GM20431 (cell line): ENCODE results near the gene L3MBTL4.

ENCODE experiments used
- in situ Hi-C: fragments of 300-500 bp; cut with MseI, MboI; formaldehyde crosslinking; loops from one replicate; pipeline ENCODE4 v1.15.0; 2020; ENCODE audit warnings: low sequenced_read_pairs; ENCODE audit not compliant: unreplicated experiment

The L3MBTL4 gene

DNA sequence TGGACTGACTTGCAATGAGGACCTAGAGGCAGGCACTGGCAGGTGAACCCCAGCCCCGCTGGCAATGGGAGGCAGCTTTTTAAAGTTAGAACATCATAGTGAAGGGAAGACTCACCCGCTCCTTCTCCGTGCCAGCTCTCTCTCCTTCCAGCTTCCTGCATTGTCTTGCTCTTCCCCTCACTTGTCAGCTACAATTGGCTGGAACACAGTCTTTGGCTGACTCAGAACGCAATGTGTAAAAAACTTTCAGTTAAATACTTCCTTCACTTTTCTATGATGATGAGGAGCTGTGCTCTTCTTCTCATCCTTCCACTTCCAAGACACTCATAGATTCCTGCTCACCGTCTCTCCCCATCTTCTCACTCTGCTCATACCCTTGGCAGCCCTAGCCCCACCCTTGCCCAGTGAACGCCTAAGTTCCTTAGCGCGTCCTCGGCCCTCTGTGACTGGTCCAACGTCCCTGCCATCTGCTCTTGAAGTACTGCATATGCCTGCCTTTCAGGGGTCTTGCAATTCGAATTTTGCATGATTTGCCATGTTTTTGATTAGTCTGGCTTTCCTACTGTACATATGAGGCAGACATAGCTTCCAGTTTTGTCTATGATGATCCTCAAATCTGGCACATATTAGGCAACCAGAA is 401.4 kb downstream of the L3MBTL4 start:
- in situ Hi-C loops, result no loop called here

DNA sequence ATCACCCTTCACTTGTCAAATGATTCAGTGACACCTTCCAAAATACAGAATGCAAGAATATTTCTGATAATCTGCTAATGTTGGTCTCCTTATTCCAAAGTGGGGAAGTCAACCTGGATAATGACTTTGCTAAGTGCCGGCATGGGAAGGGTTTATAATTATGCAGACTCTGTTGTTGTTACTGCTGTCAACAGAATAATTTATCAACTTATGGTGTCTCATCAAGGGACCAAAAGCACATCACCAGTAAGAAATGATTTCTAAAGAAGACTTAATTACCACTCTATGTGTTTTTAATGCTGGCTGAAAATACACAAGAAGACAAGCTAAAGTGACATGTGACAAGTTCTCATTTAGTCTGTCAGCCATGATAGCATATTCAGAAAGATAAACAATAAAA is 403.8 kb downstream of the L3MBTL4 start:
- in situ Hi-C loops, result no loop called here

DNA sequence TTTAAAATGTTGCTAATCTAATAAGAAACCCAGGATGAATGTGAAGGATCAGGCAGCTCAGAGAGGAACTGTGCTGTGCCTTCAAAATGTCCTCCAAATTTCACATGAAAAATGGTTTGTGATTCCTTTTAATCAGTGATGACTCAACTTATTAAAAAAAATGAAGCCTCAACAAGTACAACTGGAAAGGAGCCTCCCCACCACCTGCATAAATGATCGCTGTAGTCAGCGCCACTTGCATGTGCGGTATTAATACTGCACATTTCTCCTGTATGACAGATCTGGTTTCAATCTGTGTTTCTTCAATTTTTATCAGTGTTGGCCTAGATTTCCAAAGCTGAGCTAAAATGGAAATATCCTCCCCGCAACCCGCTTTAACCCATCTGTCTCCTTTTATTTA is 404.4 kb downstream of the L3MBTL4 start:
- in situ Hi-C loops, result no loop called here

DNA sequence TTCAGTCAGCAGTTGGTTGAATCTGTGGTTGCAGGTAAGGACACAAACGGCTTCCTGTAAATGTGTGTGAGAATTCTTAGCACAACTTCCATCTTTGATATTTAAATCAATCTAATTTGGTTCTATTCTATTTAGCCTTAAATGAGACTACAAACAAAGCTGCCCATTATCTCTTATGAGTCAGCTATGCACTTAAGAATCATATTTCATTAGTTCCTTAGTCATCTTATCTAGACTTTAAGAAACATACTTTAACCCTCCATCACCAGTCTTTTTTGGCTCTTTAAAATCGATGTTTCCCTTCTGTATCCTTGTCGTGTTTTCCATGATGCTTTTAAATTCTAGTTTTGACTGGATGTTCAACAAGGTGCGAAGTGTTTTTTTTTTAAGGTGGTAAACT is 405.0 kb downstream of the L3MBTL4 start:
- in situ Hi-C loops, result no loop called here

DNA sequence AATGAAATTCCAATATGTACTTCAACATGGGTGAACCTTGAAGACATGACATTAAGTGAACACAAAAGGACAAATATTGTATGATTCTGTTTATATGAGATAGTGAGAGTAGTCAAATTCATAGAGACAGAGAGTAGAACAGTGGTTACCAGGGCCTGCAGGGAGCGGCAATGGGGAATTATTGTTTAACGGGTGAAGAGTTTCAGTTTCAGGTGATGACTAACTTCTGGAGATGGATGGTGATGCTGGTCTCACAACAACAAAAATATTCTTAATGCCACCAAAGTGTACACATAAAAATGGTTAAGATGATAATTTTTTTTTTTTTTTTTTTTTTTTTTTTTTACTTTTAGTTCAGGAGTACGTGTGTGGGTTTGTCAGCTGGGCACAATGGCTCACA is 410.0 kb downstream of the L3MBTL4 start:
- in situ Hi-C loops, result no loop called here

DNA sequence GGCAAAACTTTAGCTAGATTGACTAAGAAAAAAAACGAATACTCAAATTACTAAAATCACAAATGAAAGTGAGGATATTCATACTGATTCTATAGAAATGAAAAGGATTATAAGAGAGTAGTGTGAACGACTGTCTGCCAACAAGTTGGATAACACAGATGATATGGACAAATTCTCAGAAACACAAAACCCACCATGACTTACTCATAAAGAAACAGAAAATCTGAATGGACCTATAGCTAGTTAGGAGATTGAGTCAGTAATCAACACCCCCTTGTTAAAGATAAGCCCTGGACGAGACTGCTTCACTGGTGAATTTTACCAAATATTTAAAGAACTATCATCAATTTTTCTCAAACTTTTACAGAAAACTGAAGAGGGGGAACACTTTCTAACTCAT is 410.6 kb downstream of the L3MBTL4 start:
- in situ Hi-C loops, result no loop called here

DNA sequence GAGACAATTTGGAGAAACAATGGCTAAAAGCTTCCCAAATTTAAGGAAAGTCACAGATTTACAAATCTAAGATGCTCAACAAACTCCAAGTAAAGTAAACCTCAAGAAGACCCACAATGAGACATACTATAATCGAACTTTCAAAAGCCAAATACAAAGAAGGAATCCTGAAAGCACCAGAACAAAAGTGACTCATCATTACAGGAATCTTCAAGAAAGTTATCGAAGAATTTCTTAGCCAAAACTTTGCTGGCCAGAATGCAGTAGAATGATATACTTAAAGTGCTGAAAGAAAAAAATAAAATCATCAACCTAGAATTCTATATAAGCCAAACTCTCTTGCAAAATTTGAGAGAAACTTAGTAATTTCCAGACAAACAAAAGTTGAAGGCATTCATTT is 412.8 kb downstream of the L3MBTL4 start:
- in situ Hi-C loops, result no loop called here

DNA sequence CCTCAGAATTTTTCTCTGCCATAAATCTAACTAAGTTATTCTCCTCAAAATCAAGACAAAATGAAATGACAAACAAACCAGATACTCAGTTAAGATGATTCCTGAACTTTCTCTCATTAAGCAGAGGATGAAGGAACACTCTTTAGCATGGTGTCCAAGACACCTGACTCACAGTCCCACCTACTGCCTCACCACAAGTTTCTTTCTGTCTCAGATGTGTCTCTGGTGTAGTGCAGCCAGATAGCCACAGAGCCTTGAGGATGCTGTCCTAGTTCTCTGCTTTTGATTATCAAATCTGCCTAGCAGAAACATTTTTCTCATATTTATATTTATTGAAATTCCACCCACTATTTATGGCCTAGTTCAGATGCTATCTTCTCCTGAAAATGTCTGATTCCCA is 415.8 kb downstream of the L3MBTL4 start:
- in situ Hi-C loops, result no loop called here

DNA sequence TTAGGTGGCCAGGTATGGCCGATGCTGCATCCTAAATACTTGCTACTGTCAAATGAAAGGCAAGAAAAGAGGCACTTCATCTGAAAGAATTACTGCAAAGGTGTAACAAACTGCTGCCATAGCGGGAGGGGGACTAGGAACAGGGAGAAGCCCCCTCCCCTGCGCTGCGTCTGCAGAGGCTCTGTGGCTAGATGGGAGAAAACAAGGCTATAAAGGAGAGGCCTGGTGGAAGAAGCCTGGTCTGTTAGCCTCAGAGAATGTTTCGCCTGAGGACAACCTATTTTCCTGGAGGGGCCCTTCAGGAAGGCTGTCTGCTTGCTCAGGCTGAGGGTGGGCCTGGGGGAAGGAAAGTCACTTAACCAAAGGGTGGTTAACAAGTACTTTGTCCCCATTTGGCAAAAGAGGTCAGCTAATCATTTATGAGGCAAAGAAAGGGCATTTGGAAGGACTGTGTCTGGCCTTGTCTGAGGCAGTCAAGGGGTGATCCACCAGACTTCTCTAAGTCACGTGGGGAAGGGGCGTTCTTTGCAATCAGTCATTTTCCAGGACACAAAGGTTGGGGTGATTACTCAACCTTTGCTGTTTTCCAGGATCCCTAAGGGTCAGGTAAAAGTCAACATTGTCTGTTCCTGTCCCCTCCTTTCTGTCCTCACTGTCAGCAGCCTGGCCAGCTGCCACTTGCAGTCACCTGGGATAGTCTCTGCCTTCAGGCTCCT is 416.4 kb downstream of the L3MBTL4 start:
- in situ Hi-C loops, result no loop called here

DNA sequence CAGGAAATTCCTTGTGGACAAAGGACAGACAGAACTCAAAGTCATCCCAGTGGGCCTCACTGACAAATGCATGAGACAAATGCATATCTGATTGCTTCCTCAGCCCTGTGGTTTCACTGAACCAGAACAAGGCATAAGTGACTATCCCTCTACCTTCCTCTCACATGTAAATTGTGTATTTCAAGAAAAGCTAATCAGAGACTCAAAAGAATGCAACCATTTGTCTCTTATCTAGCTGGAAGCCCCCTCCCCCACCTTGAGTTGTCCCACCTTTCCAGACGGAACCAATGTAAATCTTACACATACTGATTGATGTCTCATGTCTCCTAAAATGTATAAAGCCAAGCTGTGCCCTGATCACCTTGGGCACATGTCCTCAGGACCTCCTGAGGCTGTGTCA is 417.4 kb downstream of the L3MBTL4 start:
- in situ Hi-C loops, result no loop called here

DNA sequence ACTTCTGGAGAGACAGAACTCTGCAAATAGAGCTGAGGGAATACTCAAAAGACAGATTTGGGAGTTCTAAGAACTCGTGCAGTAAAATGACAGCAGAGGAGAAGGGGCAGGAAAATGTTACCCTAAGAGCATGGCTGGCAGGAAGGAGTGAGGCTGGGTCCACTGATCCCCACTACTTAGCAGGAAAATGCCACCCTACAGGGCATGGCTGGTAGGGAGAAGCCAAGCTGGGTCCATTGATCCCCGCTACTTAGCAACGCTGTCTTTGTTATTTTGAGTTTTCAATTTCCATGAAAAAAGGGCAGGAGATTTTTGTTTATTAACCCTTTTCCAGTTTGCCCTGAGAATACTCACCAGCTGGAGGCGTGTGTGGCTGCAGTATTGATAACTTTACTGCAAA is 419.1 kb downstream of the L3MBTL4 start:
- in situ Hi-C loops, result no loop called here

DNA sequence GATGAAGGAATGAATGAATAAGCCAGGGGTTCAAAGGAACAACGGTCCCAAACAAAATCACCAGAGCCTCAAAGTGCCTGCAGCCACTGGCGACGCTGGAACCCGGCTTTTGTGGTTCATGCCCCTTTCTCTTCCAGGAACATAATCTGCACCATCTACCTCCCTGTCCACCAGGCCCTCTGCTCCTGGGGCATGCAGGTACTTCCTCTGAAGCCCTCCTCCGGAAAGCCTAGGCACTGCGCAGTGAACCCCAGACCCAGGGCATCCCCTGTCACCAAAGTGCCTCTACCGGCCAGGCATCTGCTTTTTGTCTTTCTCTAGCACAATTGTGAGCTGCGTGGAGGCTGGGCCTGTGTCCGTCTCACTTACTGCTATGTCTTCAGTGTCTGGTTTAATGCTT is 420.8 kb downstream of the L3MBTL4 start:
- in situ Hi-C loops, result no loop called here

DNA sequence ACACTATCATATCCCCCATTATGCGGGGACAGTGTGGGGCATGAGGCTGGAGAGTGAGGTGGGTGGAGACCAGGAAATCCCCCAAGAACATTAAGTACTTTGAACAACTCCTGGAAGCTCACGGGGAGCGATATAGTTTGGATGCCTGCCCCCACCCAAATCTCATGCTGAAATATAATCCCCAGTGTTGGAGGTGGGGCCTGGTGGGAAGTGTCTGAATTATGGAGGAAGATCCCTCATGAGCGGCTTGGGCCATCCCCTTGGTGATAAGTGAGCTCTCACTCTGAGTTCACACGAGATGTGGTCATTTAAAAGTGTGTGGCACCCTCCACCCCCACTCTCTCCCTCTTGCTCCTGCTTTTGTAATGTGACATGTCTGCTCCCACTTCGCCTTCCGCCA is 422.3 kb downstream of the L3MBTL4 start:
- in situ Hi-C loops, result no loop called here

DNA sequence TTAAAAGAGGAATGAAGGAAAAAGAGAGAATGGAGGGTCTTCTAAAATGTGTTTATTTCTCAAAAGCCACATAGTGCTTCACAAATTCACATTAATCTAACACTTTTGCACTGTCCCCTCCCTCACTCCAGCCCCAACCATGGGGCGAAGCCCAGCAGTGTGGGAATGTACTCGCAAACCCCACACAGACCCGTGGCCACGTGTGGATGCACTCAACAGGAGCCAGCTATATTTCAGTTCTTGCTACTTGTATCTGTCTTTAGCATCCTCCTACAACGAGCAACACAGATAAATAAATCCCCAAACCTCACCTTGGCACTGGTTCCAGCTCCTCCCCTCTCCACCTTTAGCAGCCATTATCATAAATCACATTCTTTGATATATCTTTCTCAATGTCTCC is 427.5 kb downstream of the L3MBTL4 start:
- in situ Hi-C loops, result no loop called here

DNA sequence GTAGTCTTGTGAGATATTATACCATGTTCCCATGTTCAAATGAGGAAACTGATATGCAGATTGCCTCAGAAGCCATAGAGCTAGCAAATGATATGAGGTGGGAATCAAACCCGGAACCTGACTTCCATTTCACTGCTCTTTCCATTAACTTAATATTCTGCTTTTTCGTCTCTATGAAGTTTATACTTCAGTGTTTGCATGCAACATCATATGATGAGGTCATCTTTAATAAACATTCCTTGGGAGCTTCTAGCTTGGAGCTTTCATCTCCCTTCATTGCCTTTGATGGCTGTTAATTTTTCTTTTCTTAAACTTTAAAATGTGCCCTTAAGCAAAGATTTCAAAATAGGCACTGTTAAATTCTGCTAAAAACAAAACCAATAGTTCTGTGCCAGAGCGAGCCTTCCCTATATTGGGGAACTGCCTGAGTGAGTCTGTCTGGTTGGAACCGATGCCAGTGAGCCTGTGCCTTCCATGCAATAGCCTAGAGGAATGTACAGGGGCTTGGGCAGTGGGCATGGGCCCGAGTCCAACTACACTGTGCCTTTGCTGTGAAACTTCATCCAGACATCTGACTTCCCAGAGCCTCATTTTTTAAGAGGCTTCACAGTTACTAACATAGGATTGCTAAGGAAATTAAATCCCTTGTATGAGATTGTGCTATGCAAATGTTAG is 428.3 kb downstream of the L3MBTL4 start:
- in situ Hi-C loops, result no loop called here

DNA sequence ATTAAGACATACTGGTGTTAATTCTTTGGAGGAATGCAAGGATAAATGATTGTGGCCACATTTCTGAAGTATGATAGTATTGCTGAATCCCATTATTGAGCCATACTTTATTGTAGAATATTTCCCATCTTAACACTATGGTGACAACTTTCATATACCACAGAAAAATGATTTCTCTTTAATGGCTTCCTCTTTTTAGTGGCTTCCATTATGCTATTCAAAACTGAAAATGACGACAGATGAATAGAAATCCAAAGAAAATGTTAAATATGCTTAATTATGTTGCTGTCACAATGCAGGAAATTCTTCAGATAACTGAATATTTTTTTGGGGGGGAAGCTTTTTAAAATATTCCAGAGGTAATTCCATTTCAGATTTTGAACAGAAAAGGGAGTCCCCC is 430.5 kb downstream of the L3MBTL4 start:
- in situ Hi-C loops, result no loop called here

DNA sequence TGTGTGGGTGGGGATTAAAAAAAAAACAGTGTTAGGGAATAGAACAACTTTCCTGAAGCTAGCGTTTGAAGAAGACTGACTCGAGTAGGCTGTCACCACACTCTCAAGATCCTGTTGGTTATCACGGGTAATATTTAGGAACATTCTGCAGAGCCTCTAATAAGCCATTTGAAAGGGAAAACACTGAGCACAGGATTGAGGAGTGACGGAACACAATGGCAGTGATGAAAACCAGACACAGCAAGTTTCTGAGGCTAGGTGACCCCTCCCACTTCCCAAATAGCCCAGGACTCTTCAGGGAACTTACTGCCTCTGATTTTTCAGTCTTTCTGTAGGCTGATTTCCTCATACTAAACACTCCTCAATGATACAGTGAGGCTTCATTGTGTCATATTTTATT is 431.2 kb downstream of the L3MBTL4 start:
- in situ Hi-C loops, result no loop called here

DNA sequence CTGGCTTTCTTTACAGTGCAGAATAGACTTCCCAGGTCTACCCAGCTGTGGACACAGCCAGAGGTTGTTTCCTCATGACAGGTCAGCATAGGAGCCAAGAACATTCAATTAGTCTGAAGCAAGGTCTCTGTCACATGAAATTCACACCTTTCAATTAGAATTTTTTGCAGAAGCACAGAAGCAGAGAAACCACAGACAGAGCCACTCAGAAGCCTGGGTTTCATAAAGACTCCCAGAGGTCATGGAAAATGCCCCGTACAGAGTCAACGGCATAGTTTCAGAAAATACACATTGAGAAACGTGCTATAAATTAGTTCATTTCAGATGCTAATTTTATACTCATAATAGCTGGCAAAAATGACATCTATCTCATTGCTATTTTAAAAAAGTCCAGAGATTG is 432.4 kb downstream of the L3MBTL4 start:
- in situ Hi-C loops, result no loop called here

DNA sequence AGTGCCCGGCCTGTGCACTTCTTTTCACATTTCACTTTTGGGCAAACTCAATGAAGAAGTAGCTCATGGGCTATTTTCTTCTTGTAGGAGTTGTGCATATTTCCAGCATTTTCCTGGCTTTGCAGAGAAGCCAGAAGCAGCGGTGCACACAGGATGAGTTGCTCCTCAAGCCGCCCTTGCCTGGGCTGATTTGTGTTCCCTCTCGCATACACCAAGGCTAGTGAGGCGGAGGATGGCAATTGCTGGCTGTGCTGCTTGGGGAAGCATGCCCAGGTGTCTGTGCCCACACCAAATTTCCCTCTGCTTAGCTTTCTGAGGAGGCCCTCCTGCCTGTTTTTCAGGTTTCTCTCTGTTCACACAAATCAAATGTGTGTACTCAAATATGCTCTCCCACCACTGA is 434.0 kb downstream of the L3MBTL4 start:
- in situ Hi-C loops, result no loop called here

DNA sequence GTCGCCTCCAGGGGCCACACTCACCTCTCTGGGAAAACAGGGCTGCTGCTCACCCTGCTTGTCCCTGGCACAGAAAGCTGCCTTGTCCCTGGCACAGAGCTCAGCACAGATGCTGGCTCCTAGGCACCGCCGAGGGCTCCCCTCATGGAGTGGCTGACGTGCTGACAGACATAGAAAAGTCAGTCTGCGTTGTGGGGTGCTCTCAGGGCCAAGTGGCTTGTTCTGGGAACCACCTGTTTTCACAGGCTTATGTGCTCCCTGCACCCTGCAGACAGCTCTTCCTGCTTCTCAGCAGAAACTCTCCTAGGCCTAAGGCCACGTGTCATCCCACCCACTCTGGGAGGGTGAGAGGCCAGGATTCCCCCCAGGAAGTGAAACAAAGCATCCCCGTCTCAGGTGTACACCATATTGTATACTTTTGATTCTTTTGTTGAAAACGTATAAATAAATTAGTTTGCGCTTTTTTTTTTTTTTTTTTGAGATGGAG is 434.7 kb downstream of the L3MBTL4 start:
- in situ Hi-C loops, result no loop called here

DNA sequence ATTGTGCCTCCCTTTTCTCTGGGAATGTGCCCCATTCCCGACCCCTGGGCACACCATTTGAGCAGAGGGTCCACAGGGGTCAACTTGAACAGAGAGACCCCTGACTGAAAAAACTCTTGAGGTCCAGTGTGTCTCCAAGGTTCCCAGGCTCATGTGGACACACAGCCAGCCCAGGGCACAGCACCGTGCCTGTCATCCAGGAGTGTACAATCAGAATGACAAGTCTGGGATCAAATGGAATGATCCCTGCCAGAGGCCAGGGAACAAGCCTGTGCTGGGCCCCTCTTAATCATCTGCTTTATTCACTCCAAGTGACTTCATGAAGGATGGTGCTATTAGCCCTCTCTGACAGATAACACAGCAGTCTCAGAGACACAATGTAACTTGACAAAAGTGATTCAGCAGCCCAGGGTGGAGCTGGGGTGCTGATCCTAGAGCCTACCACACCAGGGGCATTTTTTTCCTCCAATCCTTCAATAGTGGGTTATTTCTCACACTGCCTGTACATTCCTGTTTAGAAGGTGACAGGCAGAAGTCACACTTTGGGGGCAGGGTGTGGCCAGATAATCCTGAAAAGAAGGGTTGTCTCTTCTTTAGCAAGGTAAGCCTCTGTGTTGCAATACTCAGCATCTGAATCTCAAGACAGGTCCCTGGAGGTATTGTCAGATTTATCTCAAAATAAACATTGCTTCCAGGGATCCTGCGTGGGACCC is 435.4 kb downstream of the L3MBTL4 start:
- in situ Hi-C loops, result no loop called here
